GM23248 (cell line): ENCODE measurements around the gene CNOT1.

Experiments
- EZH2 ChIP-seq: fragments of 200-600 bp; sonication (generic); IDR thresholded peaks from 2 replicates; pipeline ENCODE4 v1.6.1; 2018; ENCODE audit warnings: antibody characterized with exemption, mild to moderate bottlenecking; ENCODE audit not compliant: insufficient read depth, poor library complexity, severe bottlenecking
- EZH2phosphoT487 ChIP-seq: fragments of 200-600 bp; sonication (generic); IDR thresholded peaks from 2 replicates; pipeline ENCODE4 v1.6.1; 2018; ENCODE audit warnings: antibody characterized with exemption, moderate library complexity, mild to moderate bottlenecking, low read depth; ENCODE audit not compliant: insufficient read depth

GRCh38 chr16:58652741-58653140 is 23.1 kb upstream of the CNOT1 start:
- no peak for TF ChIP-seq EZH2
- no peak for TF ChIP-seq EZH2phosphoT487
